PC-9 (cell line): ENCODE results near the gene MPP2. TPM values are rescaled to one million over a fixed set of nuclear protein-coding genes. Genes with fewer than 3 reads are reported as not detected.

Source experiments
- BruUV-seq: library from RNA; stranded (reverse); fragments of 400-500 nt; replicated peaks from 2 replicates; lab custom pipeline; 2021; lab: Mats Ljungman, UMichigan
- CTCF ChIA-PET: fragments of 300-600 bp; sonication (Branson Sonifier 250); formaldehyde crosslinking; loops from one replicate; lab custom pipeline; 2022; ENCODE audit warnings: antibody characterized with exemption; lab: Charles Lee
- POLR2A ChIA-PET: fragments of 300-600 bp; sonication (Branson Sonifier 250); formaldehyde crosslinking; loops from one replicate; lab custom pipeline; 2022; ENCODE audit warnings: antibody characterized with exemption; ENCODE audit not compliant: unreplicated experiment; lab: Charles Lee
- DNase-seq, 2 experiments: peaks; one replicate each; pipeline versions ENCODE4 v3.0.0 to v3.0.0-alpha.2; 2015 to 2022; ENCODE audit warnings: mixed read lengths in 1 of 2
- H2AFZ ChIP-seq: fragments of 200-600 bp; sonication (generic); 2 replicates; pipeline ENCODE4 v1.8.1; 2017; ENCODE audit warnings: antibody characterized with exemption
- H3F3A ChIP-seq: fragments of 200-600 bp; sonication (generic); 2 replicates; pipeline ENCODE4 v1.8.1; 2017; ENCODE audit warnings: antibody characterized with exemption, mild to moderate bottlenecking, low read depth; ENCODE audit not compliant: insufficient read depth
- H3K27ac ChIP-seq: fragments of 200-600 bp; sonication (generic); 2 replicates; pipeline ENCODE4 v1.6.1; 2016; ENCODE audit warnings: mixed run types
- H3K27me3 ChIP-seq: fragments of 200-600 bp; sonication (generic); 2 replicates; pipeline ENCODE4 v1.6.1; 2016; ENCODE audit warnings: low read depth, mixed run types; ENCODE audit not compliant: insufficient read depth
- H3K36me3 ChIP-seq: fragments of 200-600 bp; sonication (generic); 2 replicates; pipeline ENCODE4 v1.6.1; 2016; ENCODE audit warnings: low read depth, mixed run types
- H3K4me1 ChIP-seq: fragments of 200-600 bp; sonication (generic); replicated peaks from 2 replicates; pipeline ENCODE4 v1.6.1; 2016; ENCODE audit warnings: mixed run types; ENCODE audit not compliant: insufficient read depth
- H3K4me2 ChIP-seq: fragments of 200-600 bp; sonication (generic); 2 replicates; pipeline ENCODE4 v1.6.1; 2017; ENCODE audit warnings: mixed run types
- H3K4me3 ChIP-seq: fragments of 200-600 bp; sonication (generic); 2 replicates; pipeline ENCODE4 v1.6.1; 2016; ENCODE audit warnings: mixed run types
- H3K79me2 ChIP-seq: fragments of 200-600 bp; sonication (generic); 2 replicates; pipeline ENCODE4 v1.6.1; 2017; ENCODE audit warnings: low read depth, mixed run types
- H3K9me2 ChIP-seq: fragments of 200-600 bp; sonication (generic); 2 replicates; pipeline ENCODE4 v1.8.1; 2017; ENCODE audit warnings: mild to moderate bottlenecking; ENCODE audit not compliant: insufficient read depth
- H3K9me3 ChIP-seq: fragments of 200-600 bp; sonication (generic); 2 replicates; pipeline ENCODE4 v1.8.1; 2016; ENCODE audit warnings: low read depth; ENCODE audit not compliant: insufficient read depth
- H4K20me1 ChIP-seq: fragments of 200-600 bp; sonication (generic); 2 replicates; pipeline ENCODE4 v1.8.1; 2017; ENCODE audit not compliant: insufficient read depth
- CTCF ChIP-seq: fragments of 200-600 bp; sonication (generic); conservative IDR thresholded peaks from 2 replicates; pipeline ENCODE4 v1.6.1; 2017; ENCODE audit warnings: mixed run types, antibody characterized with exemption, mild to moderate bottlenecking, moderate library complexity
- EZH2 ChIP-seq: fragments of 200-600 bp; sonication (generic); IDR thresholded peaks from 2 replicates; pipeline ENCODE4 v1.8.0; 2017; ENCODE audit warnings: antibody characterized with exemption, low read depth
- intact Hi-C: fragments of 100-400 bp; cut with micrococcal nuclease; formaldehyde crosslinking; loops from one replicate; pipeline ENCODE4 v1.10.0; 2022; ENCODE audit not compliant: unreplicated experiment
- total RNA-seq: library from RNA; stranded (reverse); gene quantifications from 2 replicates; pipeline ENCODE4 v1.2.3, GENCODE V29; 2021

The MPP2 gene
- total RNA-seq, 1 experiment from 2014 or later, result 5.6 TPM

GRCh38 chr17:43913584-43913983 is 6.2 kb upstream of the MPP2 start:
- H3K4me2 ChIP-seq, result no peak overlapping the region
- no peak for DNase-seq
- H3K9me2 ChIP-seq, result no peaks in the 10 kb centered on the region
- intact Hi-C loops, result no loop called here
- ChIA-PET CTCF (no interaction called here), POLR2A (no interaction called here)
- H2AFZ ChIP-seq, result no peak overlapping the region
- H3F3A ChIP-seq, result peaks cover 5% of the 10 kb centered on the region; the same call in 1 of the 2 replicates
- no peaks in the 10 kb centered on the region for H3K9me3 ChIP-seq
- H3K4me3 ChIP-seq, result no peak overlapping the region
- TF ChIP-seq CTCF (no peak), EZH2 (no peak)
- no peaks in the 10 kb centered on the region for H3K79me2 ChIP-seq
- H4K20me1 ChIP-seq, result no peaks in the 10 kb centered on the region; the same call in 1 of the 2 replicates
- no TSS peak for BruUV-seq
- no peaks in the 10 kb centered on the region for H3K4me1 ChIP-seq
- H3K27me3 ChIP-seq, result peaks cover 32% of the 10 kb centered on the region
- no peaks in the 10 kb centered on the region for H3K36me3 ChIP-seq
- H3K27ac ChIP-seq, result no peak overlapping the region

- peaks cover 5% of the 10 kb centered on the region; the same call in 1 of the 2 replicates for H3F3A ChIP-seq
- no peaks in the 10 kb centered on the region for H3K79me2 ChIP-seq
- ChIA-PET POLR2A (no interaction called here), CTCF (no interaction called here)
- H3K27me3 ChIP-seq, result peaks cover 40% of the 10 kb centered on the region
- TF ChIP-seq EZH2 (no peak), CTCF (no peak)
- H3K36me3 ChIP-seq, result no peaks in the 10 kb centered on the region
- intact Hi-C loops, result no loop called here
- no peaks in the 10 kb centered on the region; the same call in 1 of the 2 replicates for H4K20me1 ChIP-seq
- H2AFZ ChIP-seq, result no peak overlapping the region
- BruUV-seq, result no TSS peak
- H3K4me3 ChIP-seq, result no peak overlapping the region
- H3K27ac ChIP-seq, result no peak overlapping the region
- no peaks in the 10 kb centered on the region for H3K9me2 ChIP-seq
- H3K9me3 ChIP-seq, result no peaks in the 10 kb centered on the region
- no peaks in the 10 kb centered on the region for H3K4me1 ChIP-seq
- no peak for DNase-seq
- H3K4me2 ChIP-seq, result no peak overlapping the region
Measured at GRCh38 chr17:43912635-43913304, 5.4 kb upstream of the MPP2 start.

GRCh38 chr17:43911904-43912303 is 4.6 kb upstream of the MPP2 start:
- BruUV-seq, result no TSS peak
- H2AFZ ChIP-seq, result no peak overlapping the region
- H3K79me2 ChIP-seq, result no peaks in the 10 kb centered on the region
- H3K9me2 ChIP-seq, result no peaks in the 10 kb centered on the region
- TF ChIP-seq CTCF (no peak), EZH2 (no peak)
- intact Hi-C loops, result no loop called here
- no peak overlapping the region for H3K27ac ChIP-seq
- H4K20me1 ChIP-seq, result no peaks in the 10 kb centered on the region; the same call in 1 of the 2 replicates
- H3K4me3 ChIP-seq, result no peak overlapping the region
- peaks cover 47% of the 10 kb centered on the region for H3K27me3 ChIP-seq
- ChIA-PET CTCF (no interaction called here), POLR2A (no interaction called here)
- no peaks in the 10 kb centered on the region for H3K36me3 ChIP-seq
- peaks cover 5% of the 10 kb centered on the region; the same call in 1 of the 2 replicates for H3F3A ChIP-seq
- no peaks in the 10 kb centered on the region for H3K9me3 ChIP-seq
- H3K4me1 ChIP-seq, result no peaks in the 10 kb centered on the region
- no peak overlapping the region for H3K4me2 ChIP-seq
- DNase-seq, result no peak
